ENCODE measurements around the gene KRABD2.
"Not testable (repeated sequence)": the region's sequence is repeated elsewhere in the genome, so short reads cannot be mapped to it uniquely, and the experiment has no call there.

The KRABD2 gene

DNA sequence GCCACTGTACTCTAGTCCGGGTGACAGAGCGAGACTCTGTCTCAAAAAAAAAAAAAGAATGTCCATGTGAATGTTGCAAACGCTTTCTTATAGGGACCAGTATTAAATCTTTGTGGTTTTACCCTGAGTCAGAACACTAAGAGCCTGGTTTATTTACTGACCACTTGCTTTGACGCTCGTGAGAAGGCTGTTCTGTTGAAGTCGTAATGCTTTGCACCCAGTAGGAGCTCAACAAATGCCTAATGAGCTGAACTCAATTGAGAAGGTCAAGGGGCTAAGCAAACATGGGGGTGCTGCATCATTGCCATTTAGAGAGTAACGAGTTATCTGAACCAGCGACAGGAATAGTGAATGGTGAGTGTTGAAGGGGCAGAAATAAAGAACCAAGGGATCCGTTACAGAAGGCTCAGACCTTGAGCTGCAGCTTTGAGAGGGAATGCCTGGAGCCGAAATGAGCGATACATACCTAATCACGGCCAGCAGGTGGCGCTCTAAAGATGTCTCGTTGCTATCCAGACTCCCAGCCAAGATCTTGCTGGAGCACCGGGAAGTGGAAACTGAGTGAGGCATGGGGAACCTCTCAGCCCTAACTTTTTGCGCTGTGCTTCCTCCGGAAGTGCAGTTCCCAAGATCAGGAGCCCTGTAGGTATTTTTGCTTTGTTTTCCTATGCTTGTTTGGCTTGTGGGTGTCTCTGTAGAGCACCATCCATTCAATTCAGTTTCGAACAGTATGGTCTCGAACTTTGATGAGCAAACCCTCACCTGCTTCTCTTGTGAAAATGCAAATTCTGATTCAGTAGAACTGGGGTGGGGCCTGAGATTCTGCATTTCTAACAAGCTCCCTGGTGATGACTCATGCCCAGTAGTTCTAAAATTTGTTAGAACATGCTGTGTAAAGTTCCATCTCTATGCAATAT, 33.7 kb upstream of the KRABD2 start:
- no peaks in the 10 kb centered on the region for H3K27me3 ChIP-seq (ENCODE audit: insufficient read depth, low read length)
- H3K79me2 ChIP-seq (ENCODE audit: control insufficient read depth, insufficient read depth, low read length, unreplicated experiment): no peaks in the 10 kb centered on the region
- H2AFZ ChIP-seq (ENCODE audit: low read length, unreplicated experiment): peak overlapping the region; percentile 64
- H3K4me3 ChIP-seq (ENCODE audit: low read depth, low read length): no peak overlapping the region
- H3K4me1 ChIP-seq (ENCODE audit: control insufficient read depth, insufficient read depth, low read length, unreplicated experiment): peaks cover 4% of the 10 kb centered on the region
- H3K36me3 ChIP-seq (ENCODE audit: insufficient read depth, low read length): no peaks in the 10 kb centered on the region
- no peak overlapping the region for H3K27ac ChIP-seq (ENCODE audit: low read depth, low read length)

DNA sequence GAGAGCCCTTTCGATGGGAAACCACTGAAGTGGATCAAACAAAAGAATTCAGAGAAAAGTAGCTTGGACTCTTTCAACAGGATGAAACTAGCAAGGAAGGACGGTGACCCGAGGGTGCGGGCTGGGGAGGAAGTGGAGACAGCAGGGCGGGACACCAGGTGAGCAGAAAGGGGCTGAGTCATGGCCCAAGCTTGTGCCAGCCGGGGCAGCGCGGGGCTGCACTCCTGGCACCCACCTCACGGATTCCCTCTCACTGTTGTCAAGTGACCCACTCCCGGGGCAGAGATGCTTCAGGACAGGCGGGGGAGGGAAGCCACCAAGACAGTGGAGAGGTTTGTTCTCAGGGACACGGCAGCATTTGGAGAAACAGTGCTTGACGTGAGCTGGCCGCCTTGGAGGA, 31.9 kb upstream of the KRABD2 start:
- Histone ChIP-seq H3K4me1 (ENCODE audit: control insufficient read depth, insufficient read depth, low read length, unreplicated experiment) (peaks cover 4% of the 10 kb centered on the region), H3K79me2 (ENCODE audit: control insufficient read depth, insufficient read depth, low read length, unreplicated experiment) (no peaks in the 10 kb centered on the region), H3K27me3 (ENCODE audit: insufficient read depth, low read length) (no peaks in the 10 kb centered on the region), H3K27ac (ENCODE audit: low read depth, low read length) (no peak overlapping the region), H3K36me3 (ENCODE audit: insufficient read depth, low read length) (no peaks in the 10 kb centered on the region), H3K4me3 (ENCODE audit: low read depth, low read length) (no peak overlapping the region), H2AFZ (ENCODE audit: low read length, unreplicated experiment) (no peak overlapping the region)

DNA sequence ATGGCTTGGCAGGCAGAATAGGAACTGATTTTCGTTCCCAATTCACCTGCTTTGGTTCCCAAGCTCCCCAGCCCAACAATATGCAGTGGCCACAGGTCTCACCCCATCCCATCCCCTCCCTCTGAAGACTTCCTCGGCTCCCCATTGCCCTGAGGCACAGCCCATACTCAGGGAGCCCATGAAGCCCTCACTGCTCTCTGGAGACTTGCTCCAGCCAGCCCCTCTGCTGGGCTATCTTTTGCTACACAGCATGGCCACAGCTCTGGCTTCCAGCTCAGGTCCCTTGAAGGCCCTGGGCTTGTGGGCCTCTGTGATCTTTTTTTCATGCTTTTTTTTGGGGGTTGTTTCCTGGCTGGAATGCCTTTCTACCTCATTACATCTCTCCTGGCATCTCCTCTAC, 29.7 kb upstream of the KRABD2 start:
- Histone ChIP-seq H3K4me3 (ENCODE audit: low read depth, low read length) (no peak overlapping the region), H2AFZ (ENCODE audit: low read length, unreplicated experiment) (no peak overlapping the region), H3K79me2 (ENCODE audit: control insufficient read depth, insufficient read depth, low read length, unreplicated experiment) (no peaks in the 10 kb centered on the region), H3K36me3 (ENCODE audit: insufficient read depth, low read length) (no peaks in the 10 kb centered on the region), H3K27me3 (ENCODE audit: insufficient read depth, low read length) (peaks cover 6% of the 10 kb centered on the region; the same call in 1 of the 2 replicates), H3K27ac (ENCODE audit: low read depth, low read length) (no peak overlapping the region), H3K4me1 (ENCODE audit: control insufficient read depth, insufficient read depth, low read length, unreplicated experiment) (peaks cover 4% of the 10 kb centered on the region)

DNA sequence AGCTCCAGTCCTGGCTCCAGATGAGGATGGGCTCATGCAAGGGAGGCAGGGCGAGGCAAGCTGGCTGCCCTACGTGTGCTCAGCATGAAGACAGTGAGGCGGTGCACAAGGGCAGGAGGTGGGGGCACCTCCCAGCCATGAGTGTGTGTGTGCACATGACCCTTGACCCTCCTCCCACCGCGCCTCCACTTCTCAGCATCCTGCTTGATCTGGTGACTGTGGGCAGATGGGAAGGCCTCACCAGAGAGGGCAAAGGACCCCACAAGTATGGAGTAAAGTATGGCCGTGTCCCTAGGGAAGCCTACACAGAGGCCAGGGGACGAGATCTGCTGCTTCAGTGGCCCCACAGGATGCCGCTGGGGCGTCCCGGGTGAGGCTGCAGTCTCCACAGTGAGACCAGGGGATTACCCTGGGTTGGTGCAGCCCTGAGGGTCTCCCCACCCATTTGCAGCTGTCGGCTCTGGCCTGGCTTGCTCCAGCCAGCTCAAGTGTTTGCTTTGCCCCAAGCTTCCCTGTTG, 29.1 kb upstream of the KRABD2 start:
- peaks cover 3% of the 10 kb centered on the region for H3K4me1 ChIP-seq (ENCODE audit: control insufficient read depth, insufficient read depth, low read length, unreplicated experiment)
- H3K27me3 ChIP-seq (ENCODE audit: insufficient read depth, low read length): peaks cover 12% of the 10 kb centered on the region
- H2AFZ ChIP-seq (ENCODE audit: low read length, unreplicated experiment): no peak overlapping the region
- H3K36me3 ChIP-seq (ENCODE audit: insufficient read depth, low read length): no peaks in the 10 kb centered on the region
- H3K27ac ChIP-seq (ENCODE audit: low read depth, low read length): no peak overlapping the region
- H3K79me2 ChIP-seq (ENCODE audit: control insufficient read depth, insufficient read depth, low read length, unreplicated experiment): no peaks in the 10 kb centered on the region
- H3K4me3 ChIP-seq (ENCODE audit: low read depth, low read length): no peak overlapping the region

GRCh38 chr17:8402921-8403536, 26.5 kb upstream of the KRABD2 start:
- H2AFZ ChIP-seq (ENCODE audit: low read length, unreplicated experiment): no peak overlapping the region
- peaks cover 24% of the 10 kb centered on the region for H3K27me3 ChIP-seq (ENCODE audit: insufficient read depth, low read length)
- no peaks in the 10 kb centered on the region for H3K4me1 ChIP-seq (ENCODE audit: control insufficient read depth, insufficient read depth, low read length, unreplicated experiment)
- H3K27ac ChIP-seq (ENCODE audit: low read depth, low read length): no peak overlapping the region
- no peaks in the 10 kb centered on the region for H3K36me3 ChIP-seq (ENCODE audit: insufficient read depth, low read length)
- no peaks in the 10 kb centered on the region for H3K79me2 ChIP-seq (ENCODE audit: control insufficient read depth, insufficient read depth, low read length, unreplicated experiment)
- H3K4me3 ChIP-seq (ENCODE audit: low read depth, low read length): no peak overlapping the region

DNA sequence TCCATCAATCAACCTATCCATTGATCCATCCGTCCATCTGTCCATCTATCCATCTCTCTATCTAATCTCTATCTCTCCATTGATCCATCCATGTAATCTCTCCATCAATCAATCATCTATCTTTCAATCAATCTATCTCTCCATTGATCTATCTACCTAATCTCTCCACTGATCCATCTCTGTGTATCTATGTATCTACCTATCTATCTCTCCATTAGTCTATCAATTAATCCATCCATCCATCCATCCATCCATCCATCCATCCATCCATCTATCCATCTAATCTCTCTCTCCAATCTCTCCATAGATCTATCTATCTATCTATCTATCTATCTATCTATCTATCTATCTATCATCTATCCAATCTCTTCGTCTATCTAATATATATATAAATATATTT, 24.6 kb upstream of the KRABD2 start:
- Histone ChIP-seq H3K27me3 (ENCODE audit: insufficient read depth, low read length) (peaks cover 41% of the 10 kb centered on the region), H3K36me3 (ENCODE audit: insufficient read depth, low read length) (no peaks in the 10 kb centered on the region)

DNA sequence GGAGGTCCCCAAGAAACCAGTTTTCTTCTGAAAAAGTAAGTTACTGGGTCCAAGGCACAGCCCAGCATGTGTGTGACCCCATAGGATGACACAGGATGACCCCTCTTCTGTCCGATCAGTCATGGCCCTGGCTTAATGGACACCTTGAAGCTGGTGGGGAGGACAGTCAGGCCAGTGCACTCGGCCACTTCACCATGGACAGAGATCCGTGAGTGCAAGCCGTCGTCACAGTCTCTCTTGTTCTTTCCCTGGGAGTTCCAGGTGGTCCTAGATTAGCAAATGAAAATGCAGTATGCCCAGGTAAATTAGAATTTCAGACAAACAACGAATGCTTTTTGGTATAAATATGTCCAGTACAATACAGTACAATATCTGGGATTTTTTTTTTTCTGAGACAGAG, 22.5 kb upstream of the KRABD2 start:
- H3K79me2 ChIP-seq (ENCODE audit: control insufficient read depth, insufficient read depth, low read length, unreplicated experiment): no peaks in the 10 kb centered on the region
- peaks cover 60% of the 10 kb centered on the region for H3K27me3 ChIP-seq (ENCODE audit: insufficient read depth, low read length)
- no peaks in the 10 kb centered on the region for H3K4me1 ChIP-seq (ENCODE audit: control insufficient read depth, insufficient read depth, low read length, unreplicated experiment)
- no peaks in the 10 kb centered on the region for H3K36me3 ChIP-seq (ENCODE audit: insufficient read depth, low read length)
- no peak overlapping the region for H3K27ac ChIP-seq (ENCODE audit: low read depth, low read length)
- H2AFZ ChIP-seq (ENCODE audit: low read length, unreplicated experiment): no peak overlapping the region
- H3K4me3 ChIP-seq (ENCODE audit: low read depth, low read length): no peak overlapping the region

More for the DNA sequence above, 24.6 kb upstream of the KRABD2 start:
- Histone ChIP-seq H3K79me2 (ENCODE audit: control insufficient read depth, insufficient read depth, low read length, unreplicated experiment) (no peaks in the 10 kb centered on the region), H2AFZ (ENCODE audit: low read length, unreplicated experiment) (no peak overlapping the region), H3K4me1 (ENCODE audit: control insufficient read depth, insufficient read depth, low read length, unreplicated experiment) (no peaks in the 10 kb centered on the region), H3K27ac (ENCODE audit: low read depth, low read length) (no peak overlapping the region), H3K4me3 (ENCODE audit: low read depth, low read length) (no peak overlapping the region)

- H3K36me3 ChIP-seq (ENCODE audit: insufficient read depth, low read length): no peaks in the 10 kb centered on the region
- H3K27ac ChIP-seq (ENCODE audit: low read depth, low read length): no peak within 1 kb of the TSS
- no peak within 1 kb of the TSS for H3K4me3 ChIP-seq (ENCODE audit: low read depth, low read length)
- no peaks in the 10 kb centered on the region for H3K79me2 ChIP-seq (ENCODE audit: control insufficient read depth, insufficient read depth, low read length, unreplicated experiment)
- peaks cover 5% of the 10 kb centered on the region for H3K4me1 ChIP-seq (ENCODE audit: control insufficient read depth, insufficient read depth, low read length, unreplicated experiment)
- H3K27me3 ChIP-seq (ENCODE audit: insufficient read depth, low read length): peaks cover 60% of the 10 kb centered on the region
- no peak within 1 kb of the TSS for H2AFZ ChIP-seq (ENCODE audit: low read length, unreplicated experiment)
Measured at GRCh38 chr17:8397636-8398035, 21.1 kb upstream of the KRABD2 start, which contains the start of gene RNF222. Gene RNF222 (minus strand): TSS chr17:8397827. CDS start chr17:8393461, 4,366 bp downstream.

- not testable (repeated sequence) for H3K36me3 ChIP-seq (ENCODE audit: insufficient read depth, low read length); H3K27ac ChIP-seq (ENCODE audit: low read depth, low read length); H2AFZ ChIP-seq (ENCODE audit: low read length, unreplicated experiment); H3K4me1 ChIP-seq (ENCODE audit: control insufficient read depth, insufficient read depth, low read length, unreplicated experiment); H3K79me2 ChIP-seq (ENCODE audit: control insufficient read depth, insufficient read depth, low read length, unreplicated experiment); H3K4me3 ChIP-seq (ENCODE audit: low read depth, low read length)
- peaks cover 45% of the 10 kb centered on the region for H3K27me3 ChIP-seq (ENCODE audit: insufficient read depth, low read length)
Measured at GRCh38 chr17:8394497-8394896, 18.0 kb upstream of the KRABD2 start.

GRCh38 chr17:8393470-8394231, 17.1 kb upstream of the KRABD2 start:
- Histone ChIP-seq H3K27me3 (ENCODE audit: insufficient read depth, low read length) (peaks cover 42% of the 10 kb centered on the region), H2AFZ (ENCODE audit: low read length, unreplicated experiment) (no peak overlapping the region), H3K4me1 (ENCODE audit: control insufficient read depth, insufficient read depth, low read length, unreplicated experiment) (peaks cover 5% of the 10 kb centered on the region), H3K36me3 (ENCODE audit: insufficient read depth, low read length) (no peaks in the 10 kb centered on the region), H3K4me3 (ENCODE audit: low read depth, low read length) (no peak overlapping the region), H3K27ac (ENCODE audit: low read depth, low read length) (no peak overlapping the region), H3K79me2 (ENCODE audit: control insufficient read depth, insufficient read depth, low read length, unreplicated experiment) (no peaks in the 10 kb centered on the region)

Measured in ACC112 (cell line).